Fibroblast of skin of right quadriceps (primary cell): ENCODE results near the gene CHI3L1.

ENCODE experiments used
- DNase-seq: peaks from one replicate; pipeline ENCODE4 v3.0.0-alpha.2; 2013

CHI3L1 gene

DNA sequence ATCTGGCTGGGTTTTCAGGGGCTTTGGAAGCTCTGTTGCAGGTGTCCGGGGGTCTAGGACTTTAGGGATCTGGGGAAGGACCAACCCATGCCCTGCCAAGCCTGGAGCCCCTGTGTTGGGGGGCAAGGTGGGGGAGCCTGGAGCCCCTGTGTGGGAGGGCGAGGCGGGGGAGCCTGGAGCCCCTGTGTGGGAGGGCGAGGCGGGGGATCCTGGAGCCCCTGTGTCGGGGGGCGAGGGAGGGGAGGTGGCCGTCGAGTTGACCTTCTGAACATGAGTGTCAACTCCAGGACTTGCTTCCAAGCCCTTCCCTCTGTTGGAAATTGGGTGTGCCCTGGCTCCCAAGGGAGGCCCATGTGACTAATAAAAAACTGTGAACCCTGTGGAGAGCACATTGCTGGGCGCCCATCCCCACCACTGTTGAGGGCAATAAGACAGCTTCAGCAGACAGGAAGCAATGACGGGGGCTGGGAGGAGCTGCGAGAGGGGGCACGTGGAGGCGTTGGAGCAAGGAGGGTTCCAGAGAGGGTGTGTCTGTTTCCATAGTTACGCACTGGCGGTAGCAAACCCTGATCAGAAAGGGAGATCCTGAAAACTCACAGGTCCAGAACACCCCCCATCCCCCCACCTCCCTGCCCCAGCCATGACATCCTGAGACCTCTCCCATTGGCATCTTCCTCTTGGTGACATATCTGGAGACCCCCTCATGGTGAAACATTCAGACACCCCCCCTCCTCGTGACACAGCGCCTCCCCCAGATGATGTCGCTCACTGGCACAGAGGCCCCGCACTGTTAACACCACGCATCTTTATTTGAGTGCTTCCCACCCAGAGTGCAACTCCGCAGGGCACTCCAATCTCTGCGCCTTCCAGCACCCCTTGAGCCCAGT is 19.2 kb downstream of the CHI3L1 start:
- DNase-seq: no peak

DNA sequence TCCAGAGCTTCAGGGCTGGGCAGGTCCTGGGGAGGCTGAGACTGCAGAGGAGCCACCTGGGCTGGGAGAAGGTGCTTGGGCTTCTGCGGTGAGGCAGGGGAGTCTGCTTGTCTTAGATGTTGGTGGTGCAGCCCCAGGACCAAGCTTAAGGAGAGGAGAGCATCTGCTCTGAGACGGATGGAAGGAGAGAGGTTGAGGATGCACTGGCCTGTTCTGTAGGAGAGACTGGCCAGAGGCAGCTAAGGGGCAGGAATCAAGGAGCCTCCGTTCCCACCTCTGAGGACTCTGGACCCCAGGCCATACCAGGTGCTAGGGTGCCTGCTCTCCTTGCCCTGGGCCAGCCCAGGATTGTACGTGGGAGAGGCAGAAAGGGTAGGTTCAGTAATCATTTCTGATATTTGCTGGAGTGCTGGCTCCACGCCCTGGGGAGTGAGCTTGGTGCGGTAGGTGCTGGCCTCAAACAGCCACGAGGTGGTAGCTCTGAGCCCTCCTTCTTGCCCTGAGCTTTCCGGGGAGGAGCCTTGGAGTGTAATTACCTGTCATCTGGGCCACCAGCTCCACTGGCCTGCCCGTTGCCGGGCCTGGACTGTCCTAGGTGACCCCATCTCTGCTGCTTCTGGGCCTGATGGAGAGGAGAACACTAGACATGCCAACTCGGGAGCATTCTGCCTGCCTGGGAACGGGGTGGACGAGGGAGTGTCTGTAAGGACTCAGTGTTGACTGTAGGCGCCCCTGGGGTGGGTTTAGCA is 20.1 kb downstream of the CHI3L1 start:
- no peak for DNase-seq

DNA sequence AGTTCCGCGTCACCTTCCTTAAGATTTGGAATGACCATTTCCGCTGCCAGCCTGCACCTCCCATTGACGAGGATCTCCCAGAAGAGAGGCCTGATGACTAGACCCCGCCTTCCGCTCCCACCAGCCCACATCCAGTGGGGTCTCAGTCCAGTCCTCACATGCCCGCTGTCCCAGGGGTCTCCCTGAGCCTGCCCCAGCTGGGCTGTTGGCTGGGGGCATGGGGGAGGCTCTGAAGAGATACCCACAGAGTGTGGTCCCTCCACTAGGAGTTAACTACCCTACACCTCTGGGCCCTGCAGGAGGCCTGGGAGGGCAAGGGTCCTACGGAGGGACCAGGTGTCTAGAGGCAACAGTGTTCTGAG is 20.7 kb downstream of the CHI3L1 start:
- DNase-seq: no peak

DNA sequence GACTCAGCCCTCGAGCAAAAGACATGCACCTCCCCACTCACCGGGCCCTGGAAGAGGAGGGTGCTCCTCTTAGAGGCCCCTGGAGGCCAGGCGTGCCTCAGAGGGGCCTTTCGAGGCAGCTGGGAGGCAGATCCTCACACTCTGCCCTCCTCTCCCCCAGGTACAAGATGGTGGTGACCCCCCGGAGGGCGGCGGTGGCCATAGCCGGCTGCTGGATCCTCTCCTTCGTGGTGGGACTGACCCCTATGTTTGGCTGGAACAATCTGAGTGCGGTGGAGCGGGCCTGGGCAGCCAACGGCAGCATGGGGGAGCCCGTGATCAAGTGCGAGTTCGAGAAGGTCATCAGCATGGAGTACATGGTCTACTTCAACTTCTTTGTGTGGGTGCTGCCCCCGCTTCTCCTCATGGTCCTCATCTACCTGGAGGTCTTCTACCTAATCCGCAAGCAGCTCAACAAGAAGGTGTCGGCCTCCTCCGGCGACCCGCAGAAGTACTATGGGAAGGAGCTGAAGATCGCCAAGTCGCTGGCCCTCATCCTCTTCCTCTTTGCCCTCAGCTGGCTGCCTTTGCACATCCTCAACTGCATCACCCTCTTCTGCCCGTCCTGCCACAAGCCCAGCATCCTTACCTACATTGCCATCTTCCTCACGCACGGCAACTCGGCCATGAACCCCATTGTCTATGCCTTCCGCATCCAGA is 21.3 kb downstream of the CHI3L1 start:
- no peak for DNase-seq

DNA sequence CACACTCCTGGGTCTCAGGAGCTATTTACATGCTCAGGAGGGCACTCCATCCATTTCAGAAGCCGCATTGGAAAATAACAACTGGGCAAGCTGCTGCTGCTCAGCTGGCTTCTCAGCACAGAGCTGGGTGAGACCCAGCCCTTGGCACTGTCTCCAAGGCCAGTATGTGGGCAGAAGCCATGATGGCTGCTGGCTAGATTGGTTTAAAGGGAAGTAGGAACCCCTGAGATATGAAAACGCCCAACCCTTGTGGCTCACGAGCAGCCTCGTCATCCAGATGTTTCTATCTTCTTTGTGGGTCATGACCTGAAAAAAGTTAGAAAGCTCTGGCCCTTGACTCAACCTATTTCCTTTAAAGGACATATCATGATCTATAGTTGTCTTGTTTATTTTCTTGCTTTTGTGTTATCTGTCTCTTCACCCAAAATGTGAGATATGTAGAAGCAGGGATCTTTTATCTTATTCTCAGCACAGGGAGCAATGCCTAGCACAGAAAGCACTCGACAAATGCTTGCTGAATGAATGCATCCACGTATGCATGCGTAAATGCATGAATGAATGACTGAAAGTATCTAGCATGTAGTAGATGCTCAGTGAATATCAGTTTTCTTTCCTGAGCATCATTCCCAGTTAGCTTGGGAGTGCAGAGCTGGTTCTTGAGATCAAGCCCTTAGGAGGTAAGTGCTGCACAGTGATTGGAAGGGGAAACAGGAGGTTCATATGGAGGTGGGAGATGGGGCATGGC is 22.4 kb downstream of the CHI3L1 start:
- DNase-seq: no peak

DNA sequence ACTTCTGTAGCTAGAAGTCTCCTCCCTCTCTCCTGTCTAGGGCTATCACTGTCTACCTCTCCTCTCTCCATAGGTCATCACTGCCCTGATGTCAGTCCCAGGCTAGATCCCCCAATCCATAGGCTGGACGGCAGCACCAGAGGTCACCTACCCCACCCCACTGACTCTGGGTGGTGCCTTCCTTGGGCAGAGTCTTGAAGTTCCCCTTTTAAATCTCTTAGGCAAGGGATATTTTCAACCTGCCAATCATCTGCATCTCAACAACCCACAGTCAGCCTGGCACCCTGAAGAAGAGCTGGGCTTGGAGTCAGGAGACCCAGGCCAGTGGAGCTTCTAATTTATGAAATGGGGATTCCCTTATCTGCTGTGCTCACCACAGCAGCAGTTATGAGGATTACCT is 24.1 kb downstream of the CHI3L1 start:
- DNase-seq: no peak

DNA sequence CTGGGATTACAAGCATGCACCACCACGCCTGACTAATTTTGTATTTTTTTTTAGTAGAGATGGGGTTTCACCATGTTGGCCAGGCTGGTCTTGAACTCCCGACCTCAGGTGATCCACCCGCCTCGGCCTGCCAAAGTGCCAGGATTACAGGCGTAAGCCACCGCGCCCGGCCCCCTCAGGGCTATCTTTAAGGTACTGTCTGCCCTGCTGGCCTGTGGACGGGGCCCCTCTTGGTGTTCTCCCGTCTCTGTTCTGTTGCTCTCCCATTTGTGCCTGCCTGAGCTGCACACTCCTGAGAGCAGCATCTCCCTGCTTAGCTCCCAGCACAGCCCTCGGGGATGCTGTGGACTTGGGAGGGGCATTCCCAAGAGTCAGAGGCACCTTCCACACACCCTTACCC is 24.8 kb downstream of the CHI3L1 start:
- DNase-seq: no peak

DNA sequence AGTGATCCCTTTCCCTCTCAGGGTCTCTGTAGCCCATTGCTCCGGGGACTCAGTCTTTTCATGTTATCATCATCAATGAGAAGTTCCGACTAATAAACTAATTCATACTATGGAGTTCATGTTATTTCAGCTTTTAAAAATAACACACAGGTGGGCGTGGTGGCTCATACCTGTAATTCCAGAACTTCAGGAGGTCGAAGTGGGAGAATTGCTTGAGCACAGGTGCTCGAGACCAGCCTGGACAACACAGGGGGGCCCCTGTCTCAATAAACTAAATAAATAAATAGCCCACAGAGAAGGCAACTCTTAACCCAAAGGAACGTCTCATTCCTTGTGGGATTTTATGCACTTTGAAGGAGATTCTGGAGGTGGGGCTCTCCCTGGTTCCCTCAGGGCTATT is 25.3 kb downstream of the CHI3L1 start:
- no peak for DNase-seq

DNA sequence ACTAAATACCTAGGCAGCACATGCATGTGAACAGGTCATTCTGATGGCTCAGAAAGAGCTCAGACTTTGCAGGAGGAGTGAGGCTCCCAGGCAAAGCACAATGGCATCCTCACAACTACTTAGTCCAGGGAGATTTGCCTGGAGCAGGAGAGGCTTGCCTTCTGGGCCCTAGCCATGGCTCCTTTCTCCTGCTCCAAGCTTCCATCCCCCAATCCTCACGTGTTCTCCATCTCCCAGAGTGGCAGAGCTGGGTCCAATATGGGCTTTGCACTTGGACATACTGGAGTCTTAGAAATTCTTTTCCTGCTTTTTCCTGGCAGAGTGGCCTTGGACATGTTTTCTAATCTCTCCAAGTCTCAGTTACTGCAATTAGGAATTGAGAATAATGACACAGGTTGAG is 26.7 kb downstream of the CHI3L1 start:
- DNase-seq: no peak

DNA sequence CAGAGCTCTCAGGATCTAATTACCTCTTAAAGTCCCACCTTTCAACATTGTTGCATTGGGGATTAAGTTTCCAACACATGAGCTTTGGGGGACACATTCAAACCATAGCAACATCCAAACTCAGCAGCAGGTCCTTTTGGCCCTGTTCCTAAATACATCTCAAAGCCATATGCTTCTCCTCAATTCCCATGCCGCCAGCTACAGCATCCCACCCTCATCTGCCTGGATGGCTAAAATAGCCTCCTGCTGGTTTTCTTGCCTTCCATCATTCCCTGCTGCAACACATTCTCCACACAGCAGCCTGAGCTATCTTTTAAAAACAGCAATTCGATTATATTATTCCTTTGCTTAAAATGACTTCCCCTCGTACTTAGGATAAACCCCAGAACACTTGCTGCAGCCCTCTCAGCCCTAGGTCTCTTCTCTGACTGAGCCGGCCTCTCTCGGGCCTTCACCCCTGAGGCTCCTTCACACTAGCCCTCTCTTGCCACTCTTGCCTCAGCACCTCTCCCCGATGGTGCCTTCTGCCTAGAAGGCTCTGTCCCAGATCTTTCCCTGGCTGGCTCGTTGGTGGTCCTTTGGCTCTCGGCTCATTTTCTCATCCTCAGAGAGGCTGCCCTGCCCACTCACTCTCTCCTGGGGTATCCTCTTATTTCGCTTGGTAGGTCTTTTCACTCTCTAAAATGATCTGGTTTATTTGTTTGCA is 27.4 kb downstream of the CHI3L1 start:
- DNase-seq: no peak

DNA sequence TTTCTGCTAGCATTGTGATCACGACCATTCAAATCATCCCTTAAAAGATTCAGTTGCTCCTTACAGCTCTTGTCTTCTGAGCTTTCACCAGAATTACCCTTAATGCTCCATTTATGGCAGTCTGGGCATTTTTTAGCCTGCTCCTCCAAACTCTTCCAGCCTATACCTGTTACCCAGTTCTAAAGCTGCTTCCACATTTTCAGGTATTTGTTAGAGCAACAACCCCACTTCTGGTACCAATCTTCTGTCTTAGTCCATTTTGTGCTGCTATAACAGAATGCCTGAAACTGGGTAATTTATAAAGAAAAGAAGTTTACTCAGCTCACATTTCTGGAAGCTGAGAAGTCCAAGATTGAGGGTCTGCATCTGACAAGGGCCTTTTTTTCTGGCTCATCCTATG is 28.1 kb downstream of the CHI3L1 start:
- no peak for DNase-seq

DNA sequence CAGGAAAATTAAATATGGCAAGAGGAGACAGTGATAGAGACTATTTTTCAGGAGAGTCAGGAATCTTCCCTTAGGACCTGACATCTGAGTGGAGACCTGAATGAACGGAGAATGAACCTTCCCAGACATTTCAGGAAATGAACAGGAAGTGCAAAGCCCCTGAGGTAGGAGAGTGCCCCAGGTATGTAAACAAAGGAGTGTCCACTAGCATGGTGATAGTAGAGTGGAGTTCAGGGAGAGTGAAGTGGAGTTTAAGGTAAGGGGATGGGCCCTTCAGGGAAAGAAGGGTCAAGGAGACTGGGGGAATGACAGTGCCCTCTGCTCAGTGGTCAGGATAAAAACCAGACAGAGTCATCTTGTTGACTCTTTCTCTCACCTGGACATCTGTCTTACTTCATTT is 30.2 kb downstream of the CHI3L1 start:
- no peak for DNase-seq

DNA sequence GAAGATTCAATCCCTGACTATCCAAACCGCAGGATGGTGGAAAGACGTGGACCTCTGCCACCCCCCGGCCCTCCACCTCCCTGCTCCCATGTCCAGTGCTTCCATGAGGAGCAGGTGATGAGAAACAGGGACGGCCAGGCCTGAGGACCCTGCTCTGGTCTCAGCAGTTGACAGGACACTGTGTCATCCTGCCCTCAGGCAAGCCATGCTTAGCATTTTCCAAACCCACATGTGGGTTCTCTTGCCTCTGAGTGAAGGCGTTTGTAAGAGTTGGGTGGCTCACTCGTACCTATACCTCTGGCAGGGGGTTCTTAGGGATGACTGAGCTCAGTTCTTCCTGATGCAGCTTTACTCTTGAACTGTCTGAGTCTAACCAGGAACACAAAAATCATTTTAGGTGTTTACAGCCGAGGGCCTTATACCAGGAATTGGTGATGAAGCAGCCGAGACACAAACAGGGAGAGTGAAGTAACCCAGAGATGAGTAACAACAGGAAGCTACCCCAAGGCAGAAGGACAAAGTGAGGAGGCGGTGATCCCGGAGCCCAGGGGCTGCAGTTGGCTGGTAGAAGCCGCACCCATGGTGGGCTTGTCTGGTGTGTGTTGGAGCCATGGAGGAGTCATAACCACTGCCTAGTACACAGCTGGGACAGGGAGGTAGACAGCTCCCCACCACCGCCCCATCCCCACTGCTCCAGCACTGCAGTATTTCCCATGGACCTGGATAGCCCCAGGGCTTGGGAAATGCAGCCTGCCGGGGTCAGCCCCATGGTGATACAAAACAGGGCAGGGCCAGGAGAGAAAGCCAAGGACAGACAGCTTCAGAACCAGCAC is 32.3 kb downstream of the CHI3L1 start:
- DNase-seq: peak; percentile 40

DNA sequence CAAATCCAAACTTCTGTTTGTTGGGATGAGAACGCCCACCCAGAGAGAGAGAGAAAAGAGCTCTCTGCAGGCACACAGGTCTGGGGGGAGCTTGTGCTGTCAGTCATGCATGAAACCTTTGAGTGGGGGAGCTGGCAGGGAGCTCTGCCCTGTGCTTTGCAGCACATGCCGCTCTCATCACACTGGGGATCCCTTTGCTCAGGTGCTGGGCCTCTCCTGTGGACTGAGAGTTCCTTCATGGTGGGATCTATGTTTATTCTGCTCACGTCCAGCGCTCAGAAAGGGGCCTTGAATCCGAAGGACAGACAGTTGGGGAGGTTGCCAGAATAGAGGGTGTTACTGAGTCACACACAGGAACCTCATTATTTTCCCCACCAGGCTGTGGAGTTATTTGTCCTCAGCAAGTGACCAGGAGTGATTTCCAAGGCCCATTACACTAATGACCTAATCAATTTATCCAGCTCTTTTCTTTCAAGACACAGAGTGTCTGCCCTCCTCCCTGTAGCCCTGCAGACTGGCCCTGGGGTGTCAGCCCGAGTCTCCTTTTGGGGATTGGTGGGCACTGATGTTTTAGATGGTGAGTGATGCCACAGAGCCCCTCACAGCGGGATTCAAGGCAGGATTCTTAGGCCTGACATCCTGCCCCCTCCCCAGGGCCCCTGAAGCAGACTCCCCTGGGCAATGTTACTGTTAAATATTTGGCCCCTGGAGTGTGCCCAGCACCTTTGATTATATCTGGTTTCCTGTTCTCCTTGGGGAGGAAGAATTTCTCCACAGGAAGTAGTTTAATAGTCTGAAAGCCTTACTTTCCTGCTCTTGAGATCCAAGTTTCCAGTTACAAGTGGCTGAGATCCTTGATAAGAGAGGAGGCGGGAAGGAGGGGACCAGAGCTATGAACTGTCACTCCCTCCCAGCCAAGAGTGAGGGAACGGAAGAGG is 33.2 kb downstream of the CHI3L1 start:
- DNase-seq: no peak

DNA sequence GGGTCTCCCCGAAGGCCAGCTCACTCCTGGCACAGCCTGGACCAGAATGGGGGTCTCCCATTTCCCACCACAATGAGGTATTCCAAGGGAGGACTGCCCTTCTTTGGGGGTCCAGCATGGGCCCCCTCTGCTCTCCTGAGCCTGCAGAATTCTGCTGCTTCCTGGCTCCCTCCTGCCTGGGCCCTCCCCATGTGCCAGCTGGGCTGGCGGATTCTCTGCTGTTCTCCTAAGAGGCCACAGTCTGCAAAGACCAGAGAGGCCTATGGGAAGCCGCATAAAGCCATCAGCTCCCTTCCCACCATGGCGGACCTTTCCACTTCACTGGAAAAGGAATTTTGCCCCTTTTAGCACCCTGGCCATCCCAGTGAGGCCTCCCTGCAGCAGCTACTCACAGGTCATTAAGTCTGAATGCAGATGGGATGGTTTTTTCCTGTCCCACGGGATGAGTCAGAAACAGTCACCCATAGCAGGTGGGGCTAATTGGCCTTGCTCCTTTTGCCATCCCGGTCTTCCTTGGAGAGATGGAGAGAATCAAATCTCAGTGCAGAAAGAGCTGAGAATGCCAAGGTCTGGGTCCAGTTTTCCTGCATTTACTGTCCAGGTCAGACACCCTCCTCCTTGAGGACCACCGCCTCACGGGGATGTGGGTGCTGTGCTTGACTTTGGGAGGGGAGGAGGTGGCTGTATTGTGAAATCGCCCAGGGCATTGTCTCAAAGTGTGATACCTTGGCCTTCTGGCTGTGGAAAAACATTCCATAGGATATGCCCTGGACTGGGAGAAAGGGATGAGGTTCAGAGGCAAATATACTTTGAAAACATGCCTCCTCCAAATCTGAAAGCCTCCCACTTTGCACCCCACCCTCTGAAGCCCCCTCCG is 34.1 kb downstream of the CHI3L1 start:
- DNase-seq: peak; percentile 70

DNA sequence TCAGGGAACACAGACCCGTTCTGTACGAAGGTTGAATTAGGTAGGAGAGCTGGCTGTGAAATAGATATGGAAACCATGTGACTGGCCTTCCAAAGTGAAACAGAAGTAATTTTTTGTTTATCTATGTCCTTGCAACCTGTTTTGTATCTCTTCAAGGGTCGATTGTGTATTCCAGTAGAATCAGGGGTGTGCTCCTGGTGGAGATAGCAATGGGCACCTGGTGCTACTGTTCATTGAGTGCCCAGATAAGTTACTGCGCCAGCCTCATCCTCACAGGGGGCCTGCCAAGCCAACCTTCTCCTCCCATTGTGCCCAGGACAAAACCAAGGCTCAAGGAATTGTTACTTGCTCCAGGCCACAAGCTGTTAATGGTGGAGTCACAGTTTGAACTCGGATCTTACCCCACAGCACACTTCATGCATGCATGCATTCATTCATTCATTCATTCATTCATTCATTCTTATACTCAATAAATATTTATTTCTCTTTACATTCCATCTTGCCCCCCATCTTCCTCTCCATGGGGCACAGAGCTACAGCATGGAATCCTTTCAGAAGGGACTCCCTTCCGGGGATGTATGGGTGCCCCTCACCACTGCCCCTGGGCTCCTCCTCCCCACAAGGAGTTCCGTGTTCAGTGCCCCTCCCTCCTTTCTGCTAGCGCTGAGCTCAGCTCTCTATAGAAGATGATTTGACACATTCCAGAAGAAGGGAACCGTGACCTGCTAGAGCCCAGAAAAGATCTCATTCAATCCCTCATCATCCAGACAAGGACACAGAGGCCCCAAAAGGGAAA is 34.9 kb downstream of the CHI3L1 start:
- DNase-seq: no peak

DNA sequence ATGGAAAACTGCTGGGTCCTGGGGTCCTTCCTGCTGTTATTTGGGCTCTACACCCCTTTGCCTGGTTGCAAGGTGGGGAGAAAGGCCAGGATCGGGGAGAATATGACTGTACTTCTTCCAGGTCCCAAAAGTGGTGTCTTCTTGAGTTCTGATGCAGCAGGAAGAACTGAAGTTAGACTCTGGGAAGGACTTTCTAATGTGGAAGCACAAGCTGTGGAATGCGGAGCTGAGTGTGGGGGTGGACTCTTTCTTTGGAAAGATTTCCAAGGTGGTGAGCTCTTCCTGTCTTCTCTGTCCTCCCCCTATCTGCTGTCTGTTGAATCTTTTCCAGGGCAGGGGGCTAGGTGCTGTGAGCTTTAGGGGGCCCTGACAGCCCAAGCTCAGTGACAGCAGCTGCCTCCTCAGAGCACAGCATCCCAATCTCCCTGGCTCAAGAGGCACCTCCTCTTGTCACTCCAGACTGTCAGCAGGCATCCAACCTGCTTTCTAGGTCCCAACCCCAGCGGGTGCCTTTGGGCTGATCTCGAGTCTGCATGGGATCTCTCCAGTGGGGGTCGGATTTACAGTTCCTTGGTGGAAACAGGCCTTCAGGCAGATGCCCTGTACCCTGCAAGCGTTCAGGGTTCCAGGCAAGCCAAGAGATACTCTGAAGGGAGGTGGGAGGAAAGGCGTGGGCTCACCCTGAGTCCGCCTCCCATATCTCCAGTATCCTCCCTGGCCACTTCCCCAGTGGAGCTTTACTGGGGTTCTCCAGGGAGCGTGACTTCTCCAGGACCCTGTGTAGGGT is 35.8 kb downstream of the CHI3L1 start:
- no peak for DNase-seq
